Stimulated activated CD4-positive, alpha-beta T cell treated with anti-CD3 and anti-CD28 coated beads, Interleukin-12 subunit alpha, Interleukin-12 subunit beta, amount 100 ng/mL, for 4 hours (primary cell): ENCODE data around the gene SYTL1.
"Not testable (repeated sequence)": the region's sequence is repeated elsewhere in the genome, so short reads cannot be mapped to it uniquely, and the experiment has no call there.

Experiments used
- DNase-seq: peaks from one replicate; pipeline ENCODE4 v3.0.0-alpha.2; 2020

SYTL1 gene

DNA sequence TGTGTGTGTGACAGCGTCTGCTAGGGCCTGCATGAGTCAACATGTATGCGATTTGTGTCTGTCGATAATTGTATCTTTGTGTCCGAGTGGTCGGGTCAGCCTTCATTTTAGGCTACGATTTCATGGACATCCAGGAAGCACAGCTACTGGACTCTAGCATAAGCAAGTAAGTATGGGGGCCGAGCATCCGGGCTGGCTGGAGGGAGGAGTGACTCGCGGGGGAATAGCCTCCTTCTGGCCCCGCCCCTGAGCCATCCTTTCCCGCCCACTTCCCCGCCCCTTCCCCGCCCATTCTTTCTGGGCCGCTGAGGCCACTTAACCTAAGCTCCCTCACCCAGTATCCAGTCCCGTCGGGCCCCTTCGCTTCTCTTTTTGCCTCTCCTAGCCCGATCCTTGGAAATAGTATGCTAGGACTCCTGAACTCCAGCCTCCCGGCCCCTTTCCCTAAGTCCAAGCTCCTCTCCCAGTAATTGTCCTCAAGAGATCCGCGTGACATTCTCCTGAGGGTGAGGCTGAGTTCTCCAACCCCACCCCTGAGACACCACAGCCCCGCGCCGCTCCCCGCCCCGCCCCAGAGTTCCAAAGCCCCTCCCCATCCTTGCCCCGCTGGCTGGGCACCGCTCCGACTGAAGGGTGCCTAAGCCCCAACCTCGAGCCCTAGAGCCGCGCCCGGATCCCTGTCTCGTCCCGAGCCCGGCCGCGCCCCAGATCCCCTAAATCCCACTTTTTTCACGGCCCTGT lies 23.7 kb downstream of the SYTL1 start:
- DNase-seq: peak; percentile 78

DNA sequence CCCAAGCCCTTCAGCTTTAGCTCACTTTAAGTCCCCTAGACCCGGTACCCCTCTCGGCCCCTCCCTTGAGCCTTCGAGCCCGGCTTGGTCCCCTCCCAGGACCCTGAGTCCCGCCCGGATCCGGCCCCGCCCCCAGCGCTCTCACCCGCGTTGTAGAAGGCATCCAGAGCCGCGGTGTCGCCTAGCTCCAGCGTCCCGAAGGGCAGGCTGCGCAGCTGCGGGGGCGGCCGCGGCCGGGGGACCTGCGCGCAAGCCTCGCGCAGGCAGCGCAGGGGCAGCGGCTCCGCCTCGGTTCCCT lies 24.2 kb downstream of the SYTL1 start:
- DNase-seq: peak; percentile 71

DNA sequence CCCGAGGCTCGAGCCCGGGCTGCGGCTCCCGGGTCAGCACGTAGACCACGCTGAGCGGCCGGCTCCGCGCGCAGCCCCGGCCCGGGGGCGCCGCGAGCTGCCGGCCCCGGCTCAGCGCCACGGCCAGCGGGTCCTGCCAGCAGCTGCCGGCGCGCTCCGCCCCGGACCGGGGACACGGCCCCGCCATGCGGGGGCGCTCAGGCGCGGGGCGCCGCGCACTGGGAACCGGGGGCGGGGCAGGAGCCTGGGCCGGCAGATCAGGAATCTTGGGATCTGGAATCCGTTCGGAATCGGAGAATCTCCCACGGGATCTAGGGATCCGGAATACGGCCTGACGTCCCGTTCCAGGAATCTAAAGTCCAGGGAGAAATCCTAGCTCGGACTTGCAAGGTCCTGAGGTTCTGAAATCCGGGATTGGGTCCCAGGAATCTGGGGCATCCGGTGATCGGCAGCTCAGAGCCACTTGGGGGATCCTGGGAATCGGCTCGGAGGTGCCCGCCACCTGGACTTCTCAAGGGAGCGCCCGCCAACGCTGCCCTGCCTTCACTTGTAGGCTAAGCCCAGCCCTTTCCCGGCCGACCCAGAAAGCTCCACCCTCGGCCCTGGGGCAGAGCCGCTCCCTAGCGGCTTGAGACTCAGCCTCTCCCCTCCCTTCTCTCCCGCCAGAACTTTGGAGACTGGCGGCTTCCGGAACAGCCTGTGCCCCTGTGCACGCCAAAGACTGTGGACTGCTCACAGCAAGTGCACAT lies 24.8 kb downstream of the SYTL1 start, which contains the start of gene MAP3K6:
Gene MAP3K6 (minus strand): TSS at position 551 of the 749 bp plus-strand sequence. CDS start 364 bp downstream, at position 187.
- peak; percentile 45 for DNase-seq

DNA sequence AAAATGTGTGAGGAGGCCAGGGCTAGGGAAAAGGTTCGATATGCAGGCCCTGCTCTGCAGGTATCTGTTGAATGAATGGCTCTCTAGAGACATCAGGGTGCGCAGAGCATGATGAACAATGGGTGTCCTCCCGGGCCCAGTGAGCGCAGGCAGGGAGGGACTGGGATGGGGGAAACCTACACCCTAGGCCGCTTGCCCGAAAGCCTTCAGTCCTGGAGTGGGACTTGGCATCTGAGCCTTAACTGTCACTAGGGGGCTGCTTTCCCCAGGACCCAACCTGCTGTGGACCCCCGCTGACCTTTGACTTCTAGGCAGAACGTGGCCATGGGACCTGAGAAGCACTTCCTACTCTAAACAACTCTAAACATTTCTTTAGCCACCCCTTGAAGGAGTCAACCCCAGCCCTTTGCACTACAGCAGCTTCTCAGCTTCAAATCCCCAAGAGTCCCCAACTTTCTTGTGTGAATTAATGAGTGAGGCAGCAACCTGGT lies 25.4 kb downstream of the SYTL1 start:
- DNase-seq: no peak

DNA sequence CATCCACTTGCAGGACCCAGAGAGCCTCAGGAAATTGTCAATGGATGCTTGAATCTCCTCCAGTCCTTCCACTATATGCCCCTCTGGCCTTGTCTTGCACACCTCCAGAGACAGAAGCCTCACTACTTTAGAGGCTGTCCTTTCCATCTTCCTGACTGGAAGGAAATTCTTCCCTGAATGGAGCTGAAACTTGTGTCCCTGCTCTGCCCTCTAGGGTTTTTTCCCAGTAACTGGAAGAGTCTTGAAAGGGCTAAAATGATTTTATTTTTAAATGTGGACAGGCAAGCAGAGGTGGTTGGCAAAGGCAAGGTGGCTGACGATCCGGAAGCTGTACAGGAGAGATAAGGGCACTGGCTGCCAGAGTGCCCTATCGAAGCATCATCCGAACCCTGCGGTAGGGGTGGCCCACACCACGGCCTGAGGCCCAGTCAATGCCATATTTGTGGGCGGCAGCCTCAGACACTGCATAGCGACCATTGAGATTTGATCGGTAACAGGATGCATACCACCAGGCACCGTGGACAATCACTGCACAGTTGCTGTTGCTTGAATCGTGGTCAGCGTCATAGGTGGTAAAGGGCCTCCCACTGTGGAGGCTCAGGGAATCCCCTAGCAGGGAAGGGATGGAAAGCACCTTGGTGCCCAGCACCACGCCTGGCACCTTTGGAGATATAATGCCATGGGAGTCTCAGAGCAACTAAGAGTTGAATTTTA lies 27.2 kb downstream of the SYTL1 start:
- DNase-seq: no peak

DNA sequence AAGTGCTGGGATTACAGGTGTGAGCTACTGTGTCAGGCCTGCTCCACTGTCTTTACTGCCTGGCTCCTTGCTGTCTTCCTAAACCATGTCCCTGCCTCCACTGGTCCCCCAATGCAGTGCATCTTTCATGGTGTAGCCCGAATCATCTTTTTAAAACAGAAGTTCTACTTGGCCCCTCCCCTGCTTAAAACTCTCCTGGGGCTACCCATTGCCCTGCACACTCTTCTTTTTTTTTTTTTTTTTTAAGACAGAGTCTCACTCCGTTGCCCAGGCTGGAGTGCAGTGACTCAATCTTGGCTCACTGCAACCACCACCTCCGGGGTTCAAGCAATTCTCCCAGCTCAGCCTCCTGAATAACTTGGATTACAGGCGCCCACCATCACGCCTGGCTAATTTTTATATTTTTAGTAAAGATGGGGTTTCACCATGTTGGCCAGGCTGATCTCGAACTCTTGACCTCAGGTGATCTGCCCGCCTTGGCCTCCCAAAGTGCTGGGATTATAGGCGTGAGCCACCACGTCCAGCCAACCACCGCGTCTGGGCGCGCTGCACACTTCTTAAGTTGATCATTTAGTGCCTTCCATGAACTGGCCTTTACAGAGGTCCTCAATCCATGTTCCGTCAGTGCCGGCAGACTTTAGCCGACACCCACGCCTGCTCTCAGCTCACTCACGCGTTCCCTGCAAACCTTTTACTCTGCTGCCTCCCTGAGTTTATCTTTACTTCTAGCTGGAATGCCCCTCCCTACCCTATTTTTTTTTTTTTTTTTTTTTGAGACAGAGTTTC lies 30.4 kb downstream of the SYTL1 start:
- no peak for DNase-seq

DNA sequence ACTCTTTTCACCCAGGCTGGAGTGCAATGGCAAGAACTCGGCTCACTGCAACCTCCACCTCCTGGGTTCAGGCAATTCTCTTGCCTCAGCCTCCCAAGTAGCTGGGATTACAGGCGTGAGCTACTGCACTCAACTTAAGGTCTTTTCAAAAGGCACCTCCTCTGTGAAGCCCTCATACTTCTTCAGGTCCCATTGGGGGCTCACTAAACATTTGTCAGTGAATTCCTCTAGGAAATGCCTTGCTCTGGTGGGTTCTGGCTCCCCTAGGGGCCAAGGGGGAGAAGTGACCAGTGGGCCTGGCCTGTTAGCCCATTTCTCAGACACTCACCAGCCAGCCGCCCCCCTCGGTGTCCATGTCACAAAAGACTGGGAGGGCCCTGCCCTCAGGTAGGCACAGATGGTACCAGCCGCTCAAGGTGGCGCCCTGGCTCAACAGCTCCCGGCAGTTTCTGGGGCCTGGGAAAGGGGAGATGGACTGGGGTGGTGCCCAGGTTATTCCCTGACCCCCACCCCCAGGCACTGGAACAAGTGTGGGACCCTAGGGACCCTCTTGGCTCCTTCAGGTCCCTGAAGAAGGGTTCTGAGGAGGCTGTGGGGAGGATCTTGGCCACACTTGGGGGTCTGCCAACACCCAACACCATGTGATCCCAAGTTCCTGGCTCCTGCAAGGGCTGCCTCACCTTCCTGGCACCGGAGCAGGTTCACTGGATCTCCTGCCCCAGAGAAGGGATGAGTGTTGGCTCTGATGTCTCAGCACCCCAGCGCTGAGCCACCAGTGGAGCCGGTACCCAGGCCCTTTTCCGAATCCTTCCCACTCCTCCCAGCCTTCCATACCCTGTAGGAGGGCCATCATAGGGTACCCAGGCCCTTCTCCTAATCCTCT lies 31.2 kb downstream of the SYTL1 start:
- no peak for DNase-seq

DNA sequence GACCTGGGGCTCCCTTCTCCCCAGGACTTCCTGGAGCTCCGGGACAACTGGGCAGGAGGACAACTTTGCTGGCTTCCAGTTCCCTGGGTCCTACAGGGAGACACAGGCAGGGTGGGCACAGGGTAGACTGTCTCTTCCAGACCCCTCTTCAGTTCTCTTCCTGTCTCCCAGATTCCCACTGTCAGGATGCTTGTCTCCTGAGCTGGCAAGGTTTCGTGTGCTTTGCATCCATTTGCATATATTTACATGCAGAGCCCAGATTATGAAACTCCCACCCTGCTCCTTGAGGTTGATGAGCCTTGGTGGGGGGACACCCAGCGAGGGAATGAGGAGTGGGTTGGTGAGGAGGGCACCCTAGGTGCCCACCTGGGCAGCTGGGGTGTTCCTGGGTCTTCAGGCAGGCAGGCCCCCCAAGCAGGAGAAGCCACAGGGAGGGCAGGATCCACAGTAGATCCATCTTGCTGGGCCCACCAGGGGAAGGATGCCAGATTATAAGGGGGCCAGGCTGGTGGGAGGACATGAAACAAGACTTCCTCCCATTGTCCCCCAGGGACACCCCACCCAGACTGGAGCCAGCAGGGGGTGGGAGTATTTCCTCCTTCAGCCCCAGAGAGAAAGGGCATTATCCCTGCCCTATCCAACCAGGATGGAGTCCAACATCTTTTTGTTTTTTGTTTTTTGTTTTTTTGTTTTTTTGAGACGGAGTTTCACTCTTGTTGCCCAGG lies 32.7 kb downstream of the SYTL1 start, which contains the start of gene FCN3:
Gene FCN3 (minus strand): TSS at position 463 of the 725 bp plus-strand sequence. CDS start 6 bp downstream, at position 457.
- DNase-seq: no peak

DNA sequence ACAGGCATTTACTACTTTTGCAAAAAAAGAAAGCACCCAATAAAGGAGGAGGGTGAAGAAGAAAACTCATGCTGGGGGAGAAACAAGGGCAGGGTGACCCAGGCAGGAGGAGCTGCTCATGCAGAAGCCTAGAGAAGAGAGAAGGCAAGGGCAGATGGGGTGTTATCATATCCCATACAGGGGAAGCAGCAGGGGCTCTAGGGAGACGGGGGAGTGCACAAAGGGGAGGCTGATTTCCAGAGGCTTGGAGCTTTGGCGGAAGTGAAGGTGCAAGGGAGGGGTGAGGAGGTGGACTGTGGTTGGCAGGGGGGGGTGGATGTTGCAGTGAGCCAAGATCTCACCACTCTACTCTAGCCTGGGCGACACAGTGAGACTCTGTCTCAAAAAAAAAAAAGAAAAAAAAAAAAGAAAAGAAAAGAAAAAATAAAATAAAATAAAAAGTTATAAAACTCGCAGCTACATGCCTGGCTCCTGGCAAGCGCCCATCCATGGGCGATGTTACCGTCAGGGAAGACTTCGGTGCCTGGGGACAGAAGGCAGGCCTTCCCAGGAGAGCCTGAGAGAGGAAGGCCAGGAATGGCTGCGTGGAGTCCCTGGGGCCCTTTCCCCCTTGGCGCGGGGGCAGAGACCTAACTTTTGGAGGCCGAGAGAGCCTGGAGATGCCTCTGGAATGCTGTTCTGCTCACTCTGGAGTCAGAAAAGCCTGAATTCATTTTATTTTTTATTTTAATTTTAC lies 36.1 kb downstream of the SYTL1 start:
- DNase-seq: no peak

DNA sequence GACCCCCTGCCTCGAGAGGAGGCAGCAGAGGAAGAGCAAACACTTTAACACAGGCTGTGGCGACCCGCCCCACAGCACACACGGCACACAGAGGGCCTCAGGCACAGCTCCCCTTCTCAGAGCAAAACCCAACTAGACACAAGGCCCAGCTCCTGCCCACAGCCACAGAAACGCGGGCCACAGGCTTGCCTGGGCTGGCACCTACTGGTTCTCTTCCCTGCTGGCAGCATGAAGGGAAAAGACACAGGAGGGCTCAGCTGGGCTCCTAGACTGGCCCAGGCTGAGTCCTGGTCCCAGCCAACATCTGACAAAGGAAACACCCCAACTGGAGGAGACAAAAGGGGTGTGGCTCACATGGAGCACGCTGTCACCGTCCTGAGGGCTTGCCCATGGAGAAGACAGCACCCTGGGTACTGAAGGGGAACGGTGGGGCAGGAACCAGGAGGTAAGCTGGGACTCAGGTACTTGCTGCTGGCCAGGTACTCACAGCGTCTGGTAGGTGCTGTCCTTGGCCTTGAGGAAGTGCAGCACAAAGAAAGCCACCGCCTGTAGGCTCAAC lies 37.8 kb downstream of the SYTL1 start:
- DNase-seq: no peak

DNA sequence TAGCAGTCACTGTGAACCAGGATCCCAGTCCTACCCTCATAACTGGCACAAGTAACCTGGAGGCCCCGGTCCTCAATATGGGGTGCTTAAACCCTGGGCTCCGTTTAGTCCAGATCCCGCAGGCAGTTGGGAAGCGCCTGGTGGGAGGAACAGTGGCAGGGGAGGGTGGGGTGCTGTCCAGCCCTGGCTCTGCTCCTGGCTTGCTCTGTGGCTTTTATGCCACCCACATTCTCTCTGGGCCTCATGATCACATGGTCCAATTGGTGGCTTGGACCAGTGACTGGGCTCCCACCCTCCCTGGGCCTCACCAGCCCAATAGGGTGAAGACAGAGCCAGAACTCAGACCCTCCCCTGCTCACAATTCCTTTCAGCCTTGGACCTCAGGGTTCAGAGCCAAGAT lies 38.4 kb downstream of the SYTL1 start:
- no peak for DNase-seq

DNA sequence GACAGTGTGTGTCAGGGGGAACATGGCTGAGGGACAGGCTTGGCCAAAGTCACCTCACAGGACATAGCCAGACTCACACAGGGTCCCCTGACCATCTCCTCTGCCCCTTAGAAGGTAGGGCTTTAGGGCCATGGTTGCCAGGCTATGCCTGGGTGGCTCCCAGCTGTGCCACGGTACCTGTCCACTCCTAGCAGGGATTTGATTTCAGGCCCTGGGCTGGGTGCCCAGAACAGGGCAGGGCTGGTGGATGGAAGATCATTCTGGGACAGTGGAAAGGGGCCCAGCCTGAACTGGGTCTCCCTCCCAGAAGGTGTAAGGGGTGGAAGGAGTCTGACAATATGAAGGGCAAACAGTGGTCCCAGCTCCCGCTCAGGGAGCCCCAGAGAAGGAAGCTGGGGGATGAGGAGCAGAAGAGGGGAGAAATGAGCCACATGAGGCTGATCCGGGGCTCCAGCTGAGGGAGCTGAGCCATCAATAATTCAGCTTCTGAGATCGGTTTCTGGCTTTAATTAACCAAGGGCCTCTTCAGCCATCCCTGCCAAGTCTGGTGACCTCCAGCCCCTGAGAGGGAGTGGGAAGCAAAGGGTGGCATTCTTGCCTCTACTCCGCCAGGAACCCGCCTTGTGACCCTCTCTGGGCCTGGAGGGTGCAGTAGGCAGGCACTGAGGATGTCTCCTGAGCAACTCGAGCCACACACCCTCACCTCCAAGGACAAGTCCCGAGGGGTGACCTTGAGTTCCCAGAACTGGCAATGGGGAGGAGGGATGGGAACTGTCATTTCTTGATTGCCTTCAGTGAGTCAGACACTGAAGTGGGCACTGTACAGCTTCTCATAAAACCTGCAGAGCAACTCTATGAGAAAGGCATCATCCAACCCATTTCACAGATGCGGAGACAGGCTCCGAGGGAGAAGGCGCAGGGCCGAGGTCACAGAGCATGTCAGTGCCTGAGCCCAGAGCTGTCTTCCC lies 39.2 kb downstream of the SYTL1 start:
- DNase-seq: no peak

DNA sequence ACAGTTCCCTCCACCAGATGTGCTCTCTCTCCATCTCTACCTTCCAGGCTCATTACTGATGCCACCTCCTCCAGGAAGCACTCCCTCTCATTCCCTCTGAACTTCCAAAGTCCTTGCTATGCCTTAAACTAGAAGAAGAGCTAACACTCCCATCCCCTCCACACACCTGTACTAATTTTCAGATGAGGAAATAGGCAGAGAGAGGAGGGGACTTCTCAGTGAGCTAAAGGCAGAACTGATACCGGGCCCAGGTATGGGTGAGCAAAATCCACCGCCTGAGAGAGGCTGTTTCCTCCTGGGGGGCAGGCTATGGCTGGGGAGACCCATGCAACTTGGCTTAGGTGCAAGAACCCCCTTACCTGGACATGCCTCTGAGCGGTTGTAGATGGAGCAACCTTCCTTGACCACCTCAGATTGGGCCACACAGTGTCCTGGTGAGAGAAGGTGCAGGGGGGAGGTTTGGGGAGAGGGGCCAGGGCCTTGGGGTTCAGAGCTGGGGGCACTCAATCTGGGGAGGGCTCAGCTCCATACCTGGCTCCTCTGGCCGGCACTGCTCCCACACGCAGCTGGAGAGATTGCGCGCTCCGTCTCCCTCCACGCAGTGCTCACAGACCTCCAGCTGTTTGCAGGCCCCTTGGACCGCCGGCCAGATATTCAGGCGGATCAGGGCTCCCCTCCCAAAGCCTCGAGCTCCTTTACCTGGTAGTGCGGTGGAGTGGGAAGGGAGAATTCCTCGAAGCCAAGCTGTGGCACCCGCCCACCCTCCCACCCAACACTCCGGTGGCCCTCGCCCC lies 40.3 kb downstream of the SYTL1 start:
- DNase-seq: no peak

DNA sequence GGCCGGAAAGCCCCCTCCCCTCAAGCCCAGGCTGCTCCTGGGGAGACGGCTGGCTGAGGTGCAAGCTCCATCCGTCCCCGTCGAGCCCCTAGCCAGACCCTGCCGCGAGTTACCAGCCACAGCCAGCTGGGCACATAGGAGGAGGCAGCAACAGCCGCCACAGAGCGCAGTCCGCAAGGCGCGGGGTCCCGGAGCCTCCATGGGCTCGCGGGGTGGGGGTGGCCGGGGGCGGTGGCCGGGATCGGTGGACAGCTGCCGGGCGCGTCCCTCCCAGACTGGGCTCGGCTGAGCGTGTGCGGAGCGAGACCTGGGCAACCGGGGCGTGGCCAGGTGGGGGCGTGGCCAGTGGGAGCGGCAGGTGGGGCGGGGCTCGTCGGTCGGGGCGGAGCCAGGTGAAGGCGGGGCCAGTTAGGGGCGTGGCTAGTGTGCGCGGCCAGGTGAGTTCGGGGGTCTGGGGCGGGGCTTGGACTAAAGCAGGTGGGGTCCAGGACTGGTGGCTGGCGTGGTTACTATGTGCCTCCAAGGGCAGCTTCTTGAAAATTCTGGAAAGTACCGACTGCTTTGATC lies 41.3 kb downstream of the SYTL1 start, which contains the start of gene CD164L2:
Gene CD164L2 (minus strand): TSS at position 295 of the 567 bp plus-strand sequence. CDS start 94 bp downstream, at position 201.
- peak; percentile 34 for DNase-seq

DNA sequence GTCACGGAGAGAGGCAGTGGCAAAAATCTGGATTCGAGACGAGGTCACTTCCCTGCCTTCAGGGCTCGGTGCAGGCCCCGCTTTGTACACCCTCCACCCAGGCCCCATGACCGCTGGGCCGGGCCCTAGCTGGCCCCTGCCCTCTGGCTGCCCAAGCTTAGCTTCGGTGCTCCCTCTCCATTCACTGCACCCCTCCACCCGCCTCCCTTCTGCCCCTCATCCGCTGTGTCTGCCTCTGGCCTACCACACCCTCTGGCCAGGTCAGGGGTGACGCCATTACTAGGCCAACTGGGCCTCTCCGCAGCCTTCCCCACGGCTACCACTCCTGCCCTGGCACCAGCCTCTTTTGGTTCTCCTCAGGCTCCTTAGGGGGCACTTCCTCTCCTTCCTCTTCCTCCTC lies 41.8 kb downstream of the SYTL1 start:
- DNase-seq: no peak

DNA sequence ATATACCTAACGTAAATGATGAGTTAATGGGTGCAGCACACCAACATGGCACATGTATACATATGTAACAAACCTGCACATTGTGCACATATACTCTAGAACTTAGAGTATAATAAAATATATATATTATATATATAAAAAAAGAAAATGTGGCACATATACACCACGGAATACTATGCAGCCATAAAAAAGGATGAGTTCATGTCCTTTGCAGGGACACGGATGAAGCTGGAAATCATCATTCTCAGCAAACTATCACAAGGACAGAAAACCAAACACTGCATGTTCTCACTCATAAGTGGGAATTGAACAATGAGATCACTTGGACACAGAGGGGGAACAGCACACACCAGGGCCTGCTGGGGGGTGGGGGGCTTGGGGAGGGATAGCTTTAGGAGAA lies 43.0 kb downstream of the SYTL1 start:
- DNase-seq: not testable (repeated sequence)

DNA sequence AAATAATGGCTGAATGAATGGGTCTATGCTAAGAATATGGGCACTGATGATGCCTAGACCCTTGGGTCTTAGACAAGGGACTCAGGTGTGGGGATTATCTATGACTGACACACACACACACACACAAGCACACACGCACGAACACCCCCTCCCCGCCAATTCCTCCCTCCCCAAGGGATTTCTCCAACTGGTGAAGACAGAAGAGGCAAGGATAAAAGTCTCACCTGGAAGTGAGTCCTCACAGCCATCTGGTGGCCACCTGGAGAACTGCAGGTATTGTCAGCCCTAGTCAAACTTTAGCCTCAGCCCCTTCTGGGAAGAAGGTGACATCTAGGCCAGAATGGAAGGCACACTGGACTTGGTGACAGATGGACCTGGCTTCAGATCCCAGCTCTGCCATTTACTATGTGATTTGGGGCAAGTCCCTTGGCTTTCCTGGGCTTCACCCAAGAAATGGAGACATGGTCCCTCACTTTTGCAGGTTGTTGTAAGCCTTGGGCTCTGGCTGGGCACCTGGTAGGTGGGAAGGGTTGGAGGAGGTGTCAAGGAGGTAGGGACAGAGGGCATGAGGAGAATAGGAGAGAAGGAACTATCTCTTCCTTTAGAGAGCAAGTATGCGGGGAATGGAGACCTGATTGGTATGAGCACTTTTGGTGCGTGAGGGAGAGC lies 46.6 kb downstream of the SYTL1 start:
- DNase-seq: peak; percentile 73
